Esophagus squamous epithelium (tissue), 4 donors: Measurements from ENCODE around the gene SCYGR2.

ENCODE experiments used
- CTCF ChIP-seq, 6 experiments: fragments of 450-650 bp in 4 of 6; fragments of 200-600 bp in 2 of 6; sonication (generic) in 2 of 6; IDR thresholded peaks; one replicate each; pipeline ENCODE4 v1.5.1; 2016 to 2019; ENCODE audit warnings: antibody characterized with exemption in 6 of 6, mild to moderate bottlenecking in 4 of 6, moderate library complexity in 4 of 6
- POLR2A ChIP-seq, 4 donors: fragments of 450-650 bp; IDR thresholded peaks; one replicate each; pipeline ENCODE4 v1.6.1; 2017; ENCODE audit warnings: antibody characterized with exemption in 4 of 4, mild to moderate bottlenecking in 4 of 4, moderate library complexity in 3 of 4

- TF ChIP-seq CTCF (IDR thresholded peaks at IDR 0.05) (no peak), POLR2A (IDR thresholded peaks at IDR 0.05) (no peak)
Measured at GRCh38 chr2:227616631-227617030, 17.9 kb downstream of the SCYGR2 start.
